Right atrium auricular region (tissue), 2 donors: ENCODE results near the gene KCTD11. TPM values are rescaled to one million over a fixed set of nuclear protein-coding genes. Genes with fewer than 3 reads are reported as not detected.

Experiments
- DNase-seq: peaks from one replicate; pipeline ENCODE4 v3.0.0-alpha.2; 2019; ENCODE audit warnings: low spot score
- H3K27ac ChIP-seq, 2 donors: fragments of 200-600 bp; sonication (generic); 1 replicate in 1 of 2; 2 replicates in 1 of 2; pipeline ENCODE4 v1.5.1; 2016 to 2019
- H3K27me3 ChIP-seq, 2 donors: fragments of 200-600 bp; sonication (generic); one replicate each; pipeline versions ENCODE4 v1.5.1 to v1.6.0; 2017 to 2019
- H3K36me3 ChIP-seq: fragments of 200-600 bp; sonication (generic); one replicate; pipeline ENCODE4 v1.5.1; 2016
- H3K4me1 ChIP-seq, 2 donors: fragments of 200-600 bp; sonication (generic); one replicate each; pipeline versions ENCODE4 v1.5.1 to v1.6.0; 2017 to 2019
- H3K4me3 ChIP-seq, 2 donors: fragments of 200-600 bp; sonication (generic); 1 replicate in 1 of 2; 2 replicates in 1 of 2; pipeline ENCODE4 v1.5.1; 2017 to 2019; ENCODE audit warnings: mild to moderate bottlenecking in 1 of 2, moderate library complexity in 1 of 2
- H3K9me3 ChIP-seq, 2 donors: fragments of 200-600 bp; sonication (generic); one replicate each; pipeline ENCODE4 v1.5.1; 2019
- CTCF ChIP-seq, 2 donors: fragments of 200-600 bp; sonication (generic); IDR thresholded peaks; one replicate each; pipeline ENCODE4 v1.5.1; 2019; ENCODE audit warnings: antibody characterized with exemption in 2 of 2
- total RNA-seq, 2 donors: library from RNA; depleted of rRNA; stranded (reverse); fragments of >200 nt; gene quantifications; one replicate each; pipeline ENCODE4 v1.1.0, GENCODE V29; 2016

The KCTD11 gene
- 1 to 10 TPM; 4.2 to 6.9 TPM for total RNA-seq

- H3K4me3 ChIP-seq: peak within 1 kb of the TSS; percentile 68 to 73
- no peaks in the 10 kb centered on the region for H3K36me3 ChIP-seq
- H3K27me3 ChIP-seq: no peaks in the 10 kb centered on the region
- H3K4me1 ChIP-seq: peaks cover 0 to 74% of the 10 kb centered on the region in 2 donors
- peak within 1 kb of the TSS; percentile 96 to 98 for H3K27ac ChIP-seq
- TF ChIP-seq CTCF (IDR thresholded peaks at IDR 0.05): peak; percentile 26 to 67
- DNase-seq: peak; percentile 93
- no peaks in the 10 kb centered on the region for H3K9me3 ChIP-seq
Measured at GRCh38 chr17:7351665-7352502, at the start of gene KCTD11. TSS of gene KCTD11 (plus strand) at chr17:7352162.

- Histone ChIP-seq H3K4me3 (no peak overlapping the region), H3K27me3 (no peaks in the 10 kb centered on the region), H3K36me3 (no peaks in the 10 kb centered on the region), H3K4me1 (peaks cover 0 to 17% of the 10 kb centered on the region in 2 donors), H3K9me3 (no peaks in the 10 kb centered on the region), H3K27ac (no peak overlapping the region)
- no peak for TF ChIP-seq CTCF (IDR thresholded peaks at IDR 0.05)
- no peak for DNase-seq
Measured at GRCh38 chr17:7304179-7304578, 47.8 kb upstream of the KCTD11 start.

GRCh38 chr17:7306911-7307685 lies 44.9 kb upstream of the KCTD11 start, which contains the start of gene EIF5A:
TSS of gene EIF5A (plus strand) at chr17:7307628. CDS start at chr17:7309636, 2,008 bp downstream.
- TF ChIP-seq CTCF (IDR thresholded peaks at IDR 0.05): no peak
- Histone ChIP-seq H3K27ac (peak within 1 kb of the TSS; percentile 99), H3K9me3 (no peaks in the 10 kb centered on the region), H3K36me3 (peaks cover 27% of the 10 kb centered on the region), H3K27me3 (no peaks in the 10 kb centered on the region), H3K4me3 (peak within 1 kb of the TSS; percentile 90 to 95), H3K4me1 (peaks cover 0 to 27% of the 10 kb centered on the region in 2 donors)
- peak; percentile 100 for DNase-seq

GRCh38 chr17:7307686-7308624 lies 44.0 kb upstream of the KCTD11 start:
- H3K9me3 ChIP-seq: no peaks in the 10 kb centered on the region
- TF ChIP-seq CTCF (IDR thresholded peaks at IDR 0.05): no peak
- H3K4me3 ChIP-seq: peak overlapping the region; percentile 90 to 95
- peak overlapping the region; percentile 99 for H3K27ac ChIP-seq
- DNase-seq: no peak
- peaks cover 0 to 29% of the 10 kb centered on the region in 2 donors for H3K4me1 ChIP-seq
- peaks cover 35% of the 10 kb centered on the region for H3K36me3 ChIP-seq
- H3K27me3 ChIP-seq: no peaks in the 10 kb centered on the region
